Caco-2 (cell line): ENCODE results near the gene ECE1. TPM values are rescaled to one million over a fixed set of nuclear protein-coding genes. Genes with fewer than 3 reads are reported as not detected.

Experiments used
- BruUV-seq: library from RNA; stranded (reverse); fragments of 400-500 nt; replicated peaks from 2 replicates; lab custom pipeline; 2021; lab: Mats Ljungman, UMichigan
- CTCF ChIA-PET: fragments of 300-600 bp; sonication (Branson Sonifier 250); formaldehyde crosslinking; loops from one replicate; lab custom pipeline; 2022; ENCODE audit warnings: antibody characterized with exemption; lab: Charles Lee
- POLR2A ChIA-PET: fragments of 300-600 bp; sonication (Branson Sonifier 250); formaldehyde crosslinking; loops from one replicate; lab custom pipeline; 2022; ENCODE audit warnings: antibody characterized with exemption; lab: Charles Lee
- DNase-seq, 2 experiments: peaks; one replicate each; pipeline versions ENCODE4 v3.0.0 to v3.0.0-alpha.2; 2020 to 2022
- H3K27me3 ChIP-seq: replicated peaks from 2 replicates; pipeline ENCODE4 v1.6.0; 2011; ENCODE audit warnings: low read length; ENCODE audit not compliant: control insufficient read depth, insufficient read depth
- H3K36me3 ChIP-seq: 2 replicates; pipeline ENCODE4 v1.5.1; 2011; ENCODE audit warnings: low read length; ENCODE audit not compliant: control insufficient read depth, insufficient read depth
- H3K4me1 ChIP-seq: fragments of 250-450 bp; sonication (Bioruptor Pico); 2 replicates; pipeline ENCODE4 v1.5.1; 2020; ENCODE audit warnings: mild to moderate bottlenecking
- H3K4me3 ChIP-seq: 2 replicates; pipeline ENCODE4 v1.5.1; 2011; ENCODE audit warnings: low read depth, mild to moderate bottlenecking, control low read depth, low read length
- H3K9me3 ChIP-seq: fragments of 250-450 bp; sonication (Bioruptor Pico); 2 replicates; pipeline ENCODE4 v1.5.1; 2020; ENCODE audit warnings: mild to moderate bottlenecking, moderate library complexity
- H3K27ac Mint-ChIP-seq: one replicate; pipeline ENCODE4 v1.8.0; 2022; ENCODE audit warnings: mixed read lengths; ENCODE audit not compliant: unreplicated experiment
- H3K27me3 Mint-ChIP-seq: one replicate; pipeline ENCODE4 v1.8.0; 2022; ENCODE audit warnings: mixed read lengths; ENCODE audit not compliant: insufficient read depth, unreplicated experiment
- H3K36me3 Mint-ChIP-seq: one replicate; pipeline ENCODE4 v1.8.0; 2022; ENCODE audit warnings: mild to moderate bottlenecking, mixed read lengths; ENCODE audit not compliant: insufficient read depth, unreplicated experiment
- H3K4me1 Mint-ChIP-seq: one replicate; pipeline ENCODE4 v1.8.0; 2022; ENCODE audit warnings: low read depth, mixed read lengths; ENCODE audit not compliant: unreplicated experiment
- H3K4me3 Mint-ChIP-seq: one replicate; pipeline ENCODE4 v1.8.0; 2022; ENCODE audit warnings: mild to moderate bottlenecking, moderate library complexity, mixed read lengths; ENCODE audit not compliant: unreplicated experiment
- H3K9me3 Mint-ChIP-seq: one replicate; pipeline ENCODE4 v1.8.0; 2022; ENCODE audit warnings: mixed read lengths; ENCODE audit not compliant: unreplicated experiment
- intact Hi-C: fragments of 100-400 bp; cut with micrococcal nuclease; formaldehyde crosslinking; loops from one replicate; pipeline ENCODE4 v1.10.0; 2022; ENCODE audit not compliant: unreplicated experiment
- total RNA-seq: library from RNA; stranded (reverse); gene quantifications from 2 replicates; pipeline ENCODE4 v1.2.3, GENCODE V29; 2022
- TF ChIP-seq, protein P1 (sequence below), 2 experiments: fragments of 200-600 bp in 1 of 2; IDR thresholded peaks; 1 replicate in 1 of 2; 2 replicates in 1 of 2; pipeline versions ENCODE4 v1.5.1 to v1.8.0; 2011 to 2022; ENCODE audit warnings: antibody characterized with exemption in 1 of 2, control low read depth in 1 of 2, inconsistent platforms in 1 of 2, low read depth in 1 of 2, low read length in 1 of 2, mild to moderate bottlenecking in 1 of 2, moderate library complexity in 1 of 2; ENCODE audit not compliant: insufficient read depth in 1 of 2, severe bottlenecking in 1 of 2, unreplicated experiment in 1 of 2

Gene ECE1
- total RNA-seq, 1 experiment from 2014 or later: 50.2 TPM

DNA sequence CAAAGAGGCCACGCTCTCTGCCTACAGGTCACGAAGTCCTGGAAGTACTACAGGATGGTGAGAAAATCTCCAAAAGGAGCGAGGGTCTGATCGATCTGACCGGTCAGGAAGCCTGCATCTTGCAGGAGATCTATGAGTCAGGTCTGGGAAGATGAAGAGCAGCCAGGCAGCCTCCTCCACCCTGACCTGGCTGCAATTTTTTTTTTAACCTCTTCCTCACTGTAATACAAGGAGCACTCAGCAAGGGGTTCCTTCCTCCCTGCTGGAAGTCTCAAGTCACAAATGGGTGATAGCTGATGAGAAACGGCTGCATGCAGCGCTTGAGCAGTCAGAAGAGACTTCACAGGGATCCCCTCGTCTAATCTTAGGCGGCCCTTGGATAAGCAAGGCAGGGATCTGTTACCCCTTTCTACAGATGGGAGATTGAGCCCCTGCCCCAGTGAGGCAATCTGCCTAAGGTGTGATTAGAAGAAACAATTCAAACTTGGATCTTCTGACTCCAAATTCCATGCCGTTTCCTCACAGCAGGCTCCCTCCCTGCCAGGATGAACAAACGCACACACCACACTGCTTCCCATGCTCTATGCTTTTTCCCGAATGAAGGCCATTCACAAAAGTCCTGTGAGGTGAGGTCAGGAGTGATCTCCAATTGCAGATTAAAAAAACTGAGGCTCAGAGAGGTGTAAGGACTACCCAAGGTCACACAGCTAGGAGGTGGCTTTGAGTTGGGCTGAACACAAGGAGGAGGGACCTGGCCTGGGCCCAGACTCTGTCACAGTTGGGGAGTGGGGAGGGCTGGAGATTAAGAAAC, 48.3 kb downstream of the ECE1 start:
- no peaks in the 10 kb centered on the region for H3K9me3 Mint-ChIP-seq
- no peaks in the 10 kb centered on the region for H3K9me3 ChIP-seq
- peaks cover 4% of the 10 kb centered on the region for H3K36me3 Mint-ChIP-seq
- H3K27me3 ChIP-seq: no peaks in the 10 kb centered on the region
- H3K4me1 ChIP-seq: no peaks in the 10 kb centered on the region
- H3K36me3 ChIP-seq: no peaks in the 10 kb centered on the region; the same call in none of the 2 replicates
- TF ChIP-seq, protein P1, sequence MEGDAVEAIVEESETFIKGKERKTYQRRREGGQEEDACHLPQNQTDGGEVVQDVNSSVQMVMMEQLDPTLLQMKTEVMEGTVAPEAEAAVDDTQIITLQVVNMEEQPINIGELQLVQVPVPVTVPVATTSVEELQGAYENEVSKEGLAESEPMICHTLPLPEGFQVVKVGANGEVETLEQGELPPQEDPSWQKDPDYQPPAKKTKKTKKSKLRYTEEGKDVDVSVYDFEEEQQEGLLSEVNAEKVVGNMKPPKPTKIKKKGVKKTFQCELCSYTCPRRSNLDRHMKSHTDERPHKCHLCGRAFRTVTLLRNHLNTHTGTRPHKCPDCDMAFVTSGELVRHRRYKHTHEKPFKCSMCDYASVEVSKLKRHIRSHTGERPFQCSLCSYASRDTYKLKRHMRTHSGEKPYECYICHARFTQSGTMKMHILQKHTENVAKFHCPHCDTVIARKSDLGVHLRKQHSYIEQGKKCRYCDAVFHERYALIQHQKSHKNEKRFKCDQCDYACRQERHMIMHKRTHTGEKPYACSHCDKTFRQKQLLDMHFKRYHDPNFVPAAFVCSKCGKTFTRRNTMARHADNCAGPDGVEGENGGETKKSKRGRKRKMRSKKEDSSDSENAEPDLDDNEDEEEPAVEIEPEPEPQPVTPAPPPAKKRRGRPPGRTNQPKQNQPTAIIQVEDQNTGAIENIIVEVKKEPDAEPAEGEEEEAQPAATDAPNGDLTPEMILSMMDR (IDR thresholded peaks at IDR 0.05; ENCODE audit: insufficient read depth in 1 of 2, low read depth in 1 of 2, low read length in 1 of 2, severe bottlenecking in 1 of 2, unreplicated experiment in 1 of 2): no peak
- no peak overlapping the region for H3K4me3 ChIP-seq
- no peak overlapping the region for H3K4me3 Mint-ChIP-seq
- no peaks in the 10 kb centered on the region for H3K4me1 Mint-ChIP-seq
- no peaks in the 10 kb centered on the region for H3K27me3 Mint-ChIP-seq
- POLR2A ChIA-PET: no interaction called here
- CTCF ChIA-PET: interaction anchor here (0.7 kb wide), 1 partner anchor 13 kb away, joined by 3 read pairs; no protein-coding TSS in a partner anchor
- BruUV-seq: no TSS peak
- no peak overlapping the region for H3K27ac Mint-ChIP-seq
- no peak for DNase-seq
- intact Hi-C loops: no loop called here

DNA sequence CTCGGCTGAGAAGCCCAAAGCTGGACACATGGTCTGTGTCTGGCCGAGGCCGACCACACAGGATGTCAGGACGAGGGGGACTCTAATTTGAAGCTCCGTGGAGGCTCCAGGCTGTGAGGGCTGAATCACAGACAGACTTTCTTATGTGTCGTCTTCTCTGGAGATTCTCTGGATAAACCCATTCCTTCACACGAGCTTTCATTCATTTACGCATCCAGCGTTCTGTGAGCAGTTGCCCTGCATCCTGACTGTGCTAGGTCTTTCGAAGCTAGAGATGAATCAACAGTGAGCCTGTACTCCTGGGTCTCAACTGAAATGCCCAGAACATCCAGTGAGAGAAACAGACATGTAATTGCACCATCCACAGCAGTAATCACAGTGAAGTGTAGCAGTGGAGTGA, 49.6 kb downstream of the ECE1 start:
- CTCF ChIA-PET: no interaction called here
- H3K4me1 Mint-ChIP-seq: no peaks in the 10 kb centered on the region
- Histone ChIP-seq H3K4me3 (no peak overlapping the region), H3K36me3 (no peaks in the 10 kb centered on the region; the same call in none of the 2 replicates), H3K27me3 (no peaks in the 10 kb centered on the region), H3K4me1 (no peaks in the 10 kb centered on the region), H3K9me3 (no peaks in the 10 kb centered on the region)
- H3K27ac Mint-ChIP-seq: no peak overlapping the region
- H3K27me3 Mint-ChIP-seq: no peaks in the 10 kb centered on the region
- no peak for DNase-seq
- H3K4me3 Mint-ChIP-seq: no peak overlapping the region
- intact Hi-C loops: no loop called here
- BruUV-seq: no TSS peak
- peaks cover 3% of the 10 kb centered on the region for H3K36me3 Mint-ChIP-seq
- TF ChIP-seq, protein P1 (IDR thresholded peaks at IDR 0.05; ENCODE audit: insufficient read depth in 1 of 2, low read depth in 1 of 2, low read length in 1 of 2, severe bottlenecking in 1 of 2, unreplicated experiment in 1 of 2): no peak
- no peaks in the 10 kb centered on the region for H3K9me3 Mint-ChIP-seq
- POLR2A ChIA-PET: no interaction called here

DNA sequence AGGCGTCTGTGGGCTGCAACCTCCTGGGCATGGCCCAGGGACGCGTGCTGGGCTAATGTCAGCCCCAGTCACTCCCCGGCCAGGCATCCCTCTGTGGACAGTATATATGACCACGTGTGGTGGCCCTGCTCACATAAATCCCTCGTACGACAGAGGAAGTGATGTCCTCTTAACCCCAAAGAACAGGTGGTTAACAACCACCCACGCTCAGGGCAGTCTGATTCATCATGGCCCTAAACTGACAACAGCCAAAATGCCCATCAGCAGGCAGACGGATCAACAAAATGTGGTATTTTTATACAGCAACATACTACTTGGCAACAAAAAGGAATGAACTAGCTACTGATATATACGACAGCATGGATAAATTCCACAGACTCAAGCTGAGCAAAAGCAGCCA, 51.0 kb downstream of the ECE1 start:
- H3K27me3 ChIP-seq: no peaks in the 10 kb centered on the region
- POLR2A ChIA-PET: no interaction called here
- no peak for DNase-seq
- Mint-ChIP-seq H3K4me3 (no peak overlapping the region), H3K36me3 (no peaks in the 10 kb centered on the region), H3K27ac (no peak overlapping the region), H3K27me3 (no peaks in the 10 kb centered on the region), H3K9me3 (no peaks in the 10 kb centered on the region), H3K4me1 (no peaks in the 10 kb centered on the region)
- no peaks in the 10 kb centered on the region for H3K9me3 ChIP-seq
- TF ChIP-seq, protein P1 (IDR thresholded peaks at IDR 0.05; ENCODE audit: insufficient read depth in 1 of 2, low read depth in 1 of 2, low read length in 1 of 2, severe bottlenecking in 1 of 2, unreplicated experiment in 1 of 2): no peak
- BruUV-seq: no TSS peak
- H3K36me3 ChIP-seq: no peaks in the 10 kb centered on the region; the same call in 1 of the 2 replicates
- H3K4me3 ChIP-seq: no peak overlapping the region
- intact Hi-C loops: no loop called here
- no peaks in the 10 kb centered on the region for H3K4me1 ChIP-seq
- CTCF ChIA-PET: no interaction called here
